ENCODE measurements around the gene COX5B.
"Not testable (repeated sequence)": the region's sequence is repeated elsewhere in the genome, so short reads cannot be mapped to it uniquely, and the experiment has no call there.

Gene COX5B, protein sequence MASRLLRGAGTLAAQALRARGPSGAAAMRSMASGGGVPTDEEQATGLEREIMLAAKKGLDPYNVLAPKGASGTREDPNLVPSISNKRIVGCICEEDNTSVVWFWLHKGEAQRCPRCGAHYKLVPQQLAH

DNA sequence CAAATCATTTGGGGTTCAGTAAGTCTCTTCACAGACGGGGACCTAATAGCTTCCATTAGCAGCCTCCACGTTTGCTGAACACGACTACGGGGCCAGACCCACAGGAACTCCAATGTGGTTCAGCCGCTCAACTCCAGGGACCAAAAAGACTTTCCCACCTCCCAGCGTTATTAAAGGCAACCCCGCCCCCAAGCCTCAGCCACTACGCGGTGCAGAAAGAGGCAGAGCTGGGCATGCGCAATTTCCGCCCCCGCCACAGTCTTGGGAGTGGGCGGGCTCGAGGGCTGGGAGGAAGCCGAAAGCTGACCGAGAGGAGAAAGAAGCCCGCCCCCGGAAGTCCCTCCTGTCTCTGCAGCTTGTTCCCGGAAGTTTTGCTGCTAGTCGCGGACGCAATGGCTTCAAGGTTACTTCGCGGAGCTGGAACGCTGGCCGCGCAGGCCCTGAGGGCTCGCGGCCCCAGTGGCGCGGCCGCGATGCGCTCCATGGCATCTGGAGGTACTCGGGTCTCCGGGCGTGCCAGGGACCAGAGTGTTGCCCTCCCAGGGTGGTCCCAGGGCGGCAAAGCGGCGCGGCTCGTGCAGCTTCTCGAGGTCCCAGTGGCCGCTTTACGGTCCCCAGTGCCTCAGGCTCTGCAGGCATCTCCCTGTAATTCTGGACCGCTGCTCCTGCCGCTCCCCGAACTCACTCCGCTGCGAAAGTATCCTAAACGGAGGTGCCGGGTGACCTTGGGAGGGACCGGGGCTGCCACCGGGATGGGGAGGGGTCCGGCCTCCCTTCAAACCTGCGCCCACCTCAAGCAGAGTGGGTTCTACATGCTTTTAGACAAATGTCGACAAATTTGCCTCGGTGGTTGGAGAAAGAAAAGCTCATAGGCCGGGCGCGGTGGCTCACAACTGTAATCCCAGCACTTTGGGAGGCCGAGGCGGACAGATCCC is at the start of gene COX5B:
Gene COX5B (plus strand): TSS at position 368 of the 935 bp plus-strand sequence. CDS start 25 bp downstream, at position 393.
- peak; percentile 99 for DNase-seq

DNA sequence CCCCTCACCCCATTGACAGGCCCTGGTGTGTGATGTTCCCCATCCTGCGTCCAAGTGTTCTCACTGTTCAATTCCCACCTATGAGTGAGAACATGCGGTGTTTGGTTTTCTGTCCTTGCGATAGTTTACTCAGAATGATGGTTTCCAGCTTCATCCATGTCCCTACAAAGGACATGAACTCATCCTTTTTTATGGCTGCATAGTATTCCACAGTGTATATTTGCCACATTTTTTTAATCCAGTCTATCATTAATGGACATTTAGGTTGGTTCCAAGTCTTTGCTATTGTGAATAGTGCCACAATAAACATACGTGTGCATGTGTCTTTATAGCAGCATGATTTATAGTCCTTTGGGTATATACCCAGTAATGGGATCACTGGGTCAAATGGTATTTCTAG is 49.7 kb upstream of the COX5B start:
- not testable (repeated sequence) for DNase-seq

DNA sequence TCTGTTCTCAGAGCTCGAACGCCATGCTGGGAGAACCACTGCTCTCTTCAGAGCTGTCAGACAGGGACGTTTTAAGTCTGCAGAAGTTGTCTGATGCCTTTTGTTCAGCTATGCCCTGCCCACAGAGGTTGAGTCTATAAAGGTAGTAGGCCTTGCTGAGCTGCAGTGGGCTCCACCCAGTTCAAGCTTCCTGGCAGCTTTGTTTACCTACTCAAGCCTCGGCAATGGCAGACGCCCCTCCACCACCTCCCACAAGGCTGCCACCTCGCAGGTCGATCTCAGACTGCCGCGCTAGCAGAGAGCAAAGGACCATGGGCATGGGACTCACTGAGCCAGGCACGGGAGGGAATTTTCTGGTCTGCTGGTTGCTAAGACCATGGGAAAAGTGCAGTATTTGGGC is 44.3 kb upstream of the COX5B start:
- DNase-seq = not testable (repeated sequence)

DNA sequence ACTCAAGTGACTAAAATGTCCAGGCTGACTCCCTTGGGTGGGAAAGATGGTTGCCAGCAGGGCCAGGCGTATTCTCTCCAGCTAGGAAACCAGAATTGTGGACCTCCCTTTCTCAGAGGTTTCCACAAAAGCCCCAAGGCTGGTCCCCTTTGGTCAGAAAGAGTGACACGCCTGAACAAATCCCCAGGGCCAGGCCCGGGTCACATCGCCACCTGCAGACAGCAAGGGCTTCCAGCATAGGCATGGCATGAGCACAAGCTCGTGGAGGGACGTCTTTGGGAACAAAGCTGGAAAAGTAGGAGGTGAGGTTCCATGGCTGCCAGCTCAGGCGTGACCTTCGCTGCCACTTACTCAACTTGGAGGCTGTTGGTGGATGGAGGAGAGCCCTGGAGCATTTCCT is 40.8 kb upstream of the COX5B start:
- not testable (repeated sequence) for DNase-seq

DNA sequence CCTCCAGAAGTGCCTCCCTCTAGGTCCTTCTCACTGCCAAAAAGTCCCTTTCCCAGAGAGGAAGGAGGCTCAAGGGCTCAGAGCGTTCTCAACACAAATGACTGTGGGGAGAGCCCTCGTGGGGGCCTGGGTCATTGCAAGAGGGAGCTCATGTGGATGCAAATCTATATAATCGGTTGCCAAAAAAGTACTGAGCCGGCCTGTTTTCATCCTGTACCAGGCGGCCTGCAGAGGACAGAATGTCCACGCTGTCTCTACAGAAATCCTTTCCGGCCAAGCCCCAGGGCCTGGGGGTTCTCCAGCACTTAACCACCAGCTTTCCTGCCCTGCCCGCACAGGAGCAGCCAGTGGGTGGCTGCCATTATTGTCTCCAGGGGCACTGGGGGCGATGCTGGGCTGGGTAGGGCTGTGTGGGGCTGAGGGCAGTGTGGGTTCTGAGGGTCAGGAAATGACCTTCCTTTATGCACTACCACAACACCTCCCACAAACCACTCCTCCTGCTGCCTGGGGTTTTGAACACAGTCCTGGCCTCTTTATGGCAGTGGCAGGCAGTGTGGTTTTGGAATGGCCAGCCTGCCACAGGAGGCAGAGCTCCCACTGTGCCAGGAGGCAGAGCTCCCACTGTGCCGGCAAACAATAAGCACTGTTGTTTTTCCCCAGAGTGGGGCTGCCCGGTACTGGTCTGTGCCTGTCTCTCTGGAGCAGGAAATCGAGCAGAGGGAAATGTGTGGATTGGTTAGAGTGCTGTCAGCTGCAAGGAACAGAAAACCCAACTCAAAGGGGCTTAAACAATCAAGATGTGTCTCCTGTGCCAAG is 40.1 kb upstream of the COX5B start:
- DNase-seq = not testable (repeated sequence)

DNA sequence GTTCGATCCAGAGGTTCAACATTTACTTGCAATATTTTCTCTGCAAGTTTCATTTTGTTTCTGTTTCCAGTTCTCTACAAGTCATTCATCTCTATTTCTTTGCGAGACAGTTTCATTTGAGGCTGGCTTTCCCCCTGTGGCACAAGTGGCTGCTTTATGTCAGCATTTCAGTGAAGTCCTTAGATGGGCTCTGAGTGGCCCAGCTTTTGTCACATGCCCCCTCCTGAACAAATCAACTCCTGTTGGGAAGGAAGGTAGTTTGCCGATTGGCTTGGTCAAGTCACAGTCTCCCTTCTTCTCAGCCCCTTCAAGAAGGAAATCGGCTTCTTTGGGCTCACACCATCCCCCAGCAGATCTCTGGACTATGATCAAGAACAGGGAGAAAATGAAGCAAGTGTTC is 37.1 kb upstream of the COX5B start:
- peak; percentile 37 for DNase-seq

DNA sequence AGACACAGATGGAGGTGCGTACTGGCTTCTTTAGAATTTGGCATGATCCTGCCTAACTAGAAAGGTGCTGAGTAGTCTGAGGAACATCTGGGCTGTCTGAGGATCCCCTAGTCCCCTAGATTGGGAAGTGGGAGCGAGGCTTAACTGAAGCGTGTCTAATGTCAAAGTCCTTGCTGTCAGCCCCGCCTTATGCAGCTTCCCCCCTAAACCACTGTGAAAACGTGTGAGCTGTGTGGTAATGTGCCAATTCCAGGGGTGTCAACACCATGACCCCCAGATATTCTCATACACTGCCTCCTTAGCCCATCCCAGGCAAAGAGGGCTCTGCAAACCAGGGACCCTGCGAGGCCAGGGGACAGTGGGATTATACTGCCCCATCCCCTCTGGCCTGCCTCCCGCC is 34.0 kb upstream of the COX5B start:
- DNase-seq = not testable (repeated sequence)

DNA sequence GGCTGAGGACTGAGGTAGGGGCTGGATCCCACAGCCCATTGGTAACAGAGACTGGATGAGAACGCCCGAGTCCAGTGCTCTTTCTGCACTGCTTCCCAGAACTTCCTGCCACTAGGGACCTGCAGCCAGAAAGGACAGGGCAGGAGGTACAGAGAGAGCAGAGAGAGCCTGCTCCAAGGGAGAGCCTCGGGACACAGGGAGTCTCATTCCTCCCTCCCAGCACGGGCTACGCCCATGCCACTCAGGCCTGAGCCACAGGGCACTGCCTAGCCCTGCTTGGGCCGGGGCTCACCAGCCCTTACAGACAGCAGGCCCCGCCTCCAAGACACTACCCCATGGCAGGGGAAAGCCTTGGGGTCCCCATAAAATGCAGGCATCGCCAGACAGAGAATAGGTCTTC is 30.1 kb upstream of the COX5B start:
- DNase-seq = not testable (repeated sequence)

DNA sequence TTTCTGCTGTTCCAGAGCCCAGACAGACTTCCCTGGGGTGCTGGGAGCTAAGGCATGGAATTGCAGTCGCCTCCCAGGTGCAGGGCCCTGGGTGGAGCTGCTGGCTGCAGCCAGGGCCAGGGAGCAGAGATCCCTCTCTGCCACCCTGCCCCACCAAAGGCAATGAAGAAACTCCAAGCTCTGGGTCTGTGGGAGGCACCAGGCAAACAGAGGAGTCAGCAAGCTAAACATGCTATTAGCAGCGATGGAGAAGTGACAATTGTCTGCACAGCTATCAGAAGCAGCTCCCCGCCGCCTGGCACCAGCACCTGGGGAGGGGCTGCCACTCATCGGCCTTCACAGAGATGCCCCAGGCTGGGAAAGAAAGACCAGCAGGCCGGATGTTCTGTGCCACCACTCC is 28.0 kb upstream of the COX5B start:
- no peak for DNase-seq

DNA sequence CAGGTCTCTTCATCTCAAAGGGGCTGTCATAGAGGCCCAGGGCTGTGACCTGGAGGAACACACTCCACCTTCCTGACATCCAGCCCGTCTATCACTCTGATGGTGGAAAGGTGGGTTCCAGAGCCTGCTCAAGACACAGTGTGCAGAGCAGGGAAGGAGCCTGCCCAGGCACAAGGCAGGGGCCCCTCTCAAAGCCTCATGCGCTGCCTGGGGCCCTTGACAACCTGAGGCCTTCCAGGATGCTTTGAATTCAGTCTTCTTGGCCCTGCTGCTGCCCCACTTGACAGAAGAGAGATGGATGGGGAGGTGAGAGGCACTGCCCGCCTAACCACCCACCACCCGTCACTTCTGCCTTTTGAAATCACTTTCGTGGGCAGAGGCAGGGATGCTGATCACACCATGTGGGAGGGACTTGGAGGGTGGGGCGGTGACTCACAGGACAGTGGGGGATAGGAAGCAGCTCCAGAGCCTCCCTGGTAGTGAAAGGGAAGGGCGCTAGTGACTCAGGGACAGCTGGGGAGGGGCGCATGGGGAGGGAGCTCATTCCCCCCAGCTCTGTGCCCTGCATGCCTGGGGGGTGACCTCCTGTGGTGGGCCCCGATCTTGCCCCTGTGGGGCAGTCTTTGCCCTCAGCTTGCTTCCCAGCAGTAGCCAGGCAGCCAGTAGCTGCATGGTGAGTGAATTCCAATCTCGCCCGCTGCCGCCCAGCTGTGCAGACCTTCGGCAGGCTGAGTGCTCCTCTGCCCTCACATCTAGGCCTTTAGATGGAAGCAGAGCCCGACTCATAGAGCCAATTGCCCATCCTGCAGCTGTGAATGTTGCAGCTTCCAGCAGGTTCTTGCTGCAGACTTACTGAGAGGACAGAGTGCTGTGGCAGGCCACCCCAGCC is 26.7 kb upstream of the COX5B start:
- DNase-seq = peak; percentile 64

DNA sequence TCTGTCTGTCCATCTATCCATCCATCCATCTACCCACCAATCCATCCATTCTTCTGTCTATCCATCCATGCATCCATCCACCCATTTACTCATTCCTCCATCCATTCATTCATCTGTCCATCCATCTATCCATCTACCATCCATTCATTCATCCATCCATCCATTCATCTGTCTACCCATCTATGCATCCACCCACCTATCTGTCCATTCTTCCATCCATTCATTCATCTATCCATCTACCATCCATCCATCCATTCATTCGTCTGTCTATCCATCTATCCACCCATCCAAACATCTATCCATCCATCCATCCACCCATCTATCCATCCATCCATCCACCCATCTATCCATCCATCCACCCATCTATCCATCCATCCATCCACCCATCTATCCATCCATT is 25.4 kb upstream of the COX5B start:
- not testable (repeated sequence) for DNase-seq

DNA sequence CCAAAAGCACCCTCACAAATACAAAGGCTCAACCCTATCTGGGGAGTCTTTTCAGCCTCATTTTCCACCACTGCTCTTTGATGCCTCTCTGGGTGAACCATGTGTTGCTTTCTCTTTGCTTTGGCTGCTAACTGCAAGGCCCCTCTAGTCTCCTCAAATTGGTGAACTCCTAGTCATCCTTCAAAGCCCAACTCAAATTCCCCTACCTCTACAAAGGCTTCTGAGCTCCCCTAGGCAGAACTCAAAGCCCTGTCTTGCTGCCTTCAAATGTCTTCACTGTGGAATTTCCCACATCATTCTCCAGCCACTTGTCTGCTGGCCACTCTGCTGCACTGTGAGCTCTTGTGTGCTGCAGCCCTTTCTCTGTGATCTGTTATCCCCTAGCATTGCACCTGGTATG is 22.9 kb upstream of the COX5B start:
- DNase-seq = not testable (repeated sequence)

DNA sequence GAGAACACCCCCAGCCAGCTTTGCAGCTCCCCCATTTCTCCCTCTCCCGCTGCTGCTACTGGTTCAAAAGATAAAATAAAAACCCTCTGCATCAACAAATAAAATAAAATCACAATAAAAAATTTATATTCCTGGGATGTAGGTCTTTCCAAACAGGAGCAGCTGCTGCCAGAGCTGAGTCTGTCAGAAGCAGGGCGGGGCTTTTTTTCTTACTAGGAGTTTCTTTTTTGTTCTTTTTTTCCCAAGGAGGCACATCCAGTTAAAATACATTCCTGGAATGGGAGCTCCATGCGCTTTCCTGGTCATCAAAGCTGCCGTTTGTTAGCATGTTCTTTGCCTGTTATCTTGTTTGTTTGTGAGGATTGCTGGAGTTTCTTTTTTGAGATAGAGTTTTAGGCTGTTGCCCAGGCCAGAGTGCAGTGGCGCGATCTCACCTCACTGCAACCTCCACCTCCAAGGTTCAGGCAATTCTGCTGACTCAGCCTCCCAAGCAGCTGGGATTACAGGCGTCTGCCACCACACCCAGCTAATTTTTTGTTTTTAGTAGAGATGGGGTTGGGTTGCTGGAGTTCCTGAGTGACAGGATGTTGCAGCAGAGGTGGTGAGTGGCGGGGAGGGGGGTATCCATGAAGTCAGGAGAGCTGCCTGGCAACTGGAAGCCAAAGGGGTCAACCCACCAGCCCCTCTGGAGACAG is 20.4 kb upstream of the COX5B start:
- not testable (repeated sequence) for DNase-seq

DNA sequence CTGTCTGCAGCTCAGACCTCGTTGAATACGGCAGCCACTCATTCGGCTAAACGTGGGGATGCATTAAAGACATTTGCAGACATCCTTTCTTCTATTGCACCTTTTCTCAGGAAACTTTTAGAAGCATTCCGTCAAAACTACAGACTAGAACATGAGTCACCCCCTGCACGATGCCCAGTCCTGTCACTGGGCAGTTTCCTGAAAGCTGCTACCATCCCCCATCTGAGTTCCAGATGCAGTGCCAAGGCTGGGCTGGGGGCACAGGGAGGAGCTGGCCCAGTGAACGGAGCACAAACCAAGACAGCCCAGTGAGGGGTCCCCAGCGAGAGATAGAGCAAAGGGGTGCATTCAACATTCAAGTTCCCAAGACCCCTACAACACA is 19.8 kb upstream of the COX5B start:
- DNase-seq = not testable (repeated sequence)

DNA sequence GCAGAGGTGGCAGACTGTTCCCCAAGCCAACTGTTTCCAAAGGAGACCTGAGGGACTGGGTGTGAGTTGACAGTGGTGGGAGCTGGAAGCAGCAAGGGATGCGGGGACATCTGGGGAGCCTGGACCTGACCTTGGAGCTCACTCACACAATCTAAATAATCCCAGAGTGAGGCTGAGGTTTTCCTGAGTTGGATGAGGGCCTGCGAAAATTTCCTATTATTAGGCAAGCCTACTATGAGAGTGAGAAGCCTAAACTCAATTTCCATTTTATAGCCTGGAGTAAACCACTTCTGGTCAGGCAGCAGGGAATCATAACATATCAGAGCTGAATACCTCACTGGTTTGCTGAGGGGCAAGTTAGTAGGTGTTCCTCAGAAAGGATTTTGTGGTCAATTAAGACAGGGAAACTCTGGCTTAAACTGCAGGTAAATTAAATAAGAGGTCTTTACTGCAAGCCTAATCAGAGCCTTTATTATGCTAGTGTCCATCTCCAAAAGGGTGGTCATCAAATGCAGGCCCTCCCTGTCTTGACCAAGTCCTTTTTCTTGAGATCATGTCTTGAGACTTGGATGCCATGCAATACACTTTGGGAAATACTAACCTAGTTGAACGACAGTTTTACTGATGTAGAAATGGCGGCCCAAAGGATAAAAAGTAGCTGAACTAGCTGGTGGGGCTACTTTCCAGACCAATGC is 1.7 kb upstream of the COX5B start:
- no peak for DNase-seq

DNA sequence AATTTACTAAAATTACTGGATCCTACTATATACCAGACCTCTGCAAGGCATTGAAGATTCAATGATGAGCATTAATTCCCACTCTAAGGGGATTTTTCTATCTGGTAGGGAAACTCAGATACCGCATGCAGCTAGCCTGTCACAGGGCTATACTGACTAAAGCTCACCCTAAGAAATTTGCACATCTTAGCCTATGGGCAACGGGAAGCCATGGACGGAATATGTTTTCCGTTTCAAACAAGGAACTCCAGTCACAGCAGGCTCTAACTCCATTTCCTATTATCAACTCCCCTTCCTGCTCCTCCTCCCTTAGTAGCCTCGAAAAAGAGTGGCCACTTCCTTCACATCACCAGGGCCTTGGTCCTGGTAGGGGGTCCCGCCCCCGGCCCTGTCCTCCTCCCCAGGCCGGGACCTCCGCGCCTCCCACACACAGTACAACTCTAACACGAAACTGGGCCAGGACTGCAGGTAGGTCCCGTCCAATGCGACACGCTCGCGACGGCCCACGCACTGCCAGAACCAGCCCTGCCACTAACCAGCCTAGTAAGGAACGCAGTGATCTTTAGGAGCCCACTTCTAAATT is 659 bp upstream of the COX5B start:
- peak; percentile 67 for DNase-seq

DNA sequence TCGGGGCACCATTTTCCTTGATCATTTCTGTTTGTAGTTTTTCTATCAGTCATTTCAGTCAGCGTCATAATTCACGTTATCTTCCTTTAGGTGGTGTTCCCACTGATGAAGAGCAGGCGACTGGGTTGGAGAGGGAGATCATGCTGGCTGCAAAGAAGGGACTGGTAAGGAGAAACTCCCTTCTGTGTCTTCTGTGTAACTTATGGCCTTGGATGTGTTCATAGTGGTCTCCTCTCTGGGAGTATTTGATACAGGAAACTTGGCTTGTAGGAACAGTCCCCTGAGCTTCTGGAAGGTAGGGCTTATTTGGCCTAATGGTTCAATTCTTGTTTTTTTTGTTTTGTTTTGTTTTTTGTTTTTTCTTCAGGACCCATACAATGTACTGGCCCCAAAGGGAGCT is 1.1 kb downstream of the COX5B start:
- DNase-seq = no peak

DNA sequence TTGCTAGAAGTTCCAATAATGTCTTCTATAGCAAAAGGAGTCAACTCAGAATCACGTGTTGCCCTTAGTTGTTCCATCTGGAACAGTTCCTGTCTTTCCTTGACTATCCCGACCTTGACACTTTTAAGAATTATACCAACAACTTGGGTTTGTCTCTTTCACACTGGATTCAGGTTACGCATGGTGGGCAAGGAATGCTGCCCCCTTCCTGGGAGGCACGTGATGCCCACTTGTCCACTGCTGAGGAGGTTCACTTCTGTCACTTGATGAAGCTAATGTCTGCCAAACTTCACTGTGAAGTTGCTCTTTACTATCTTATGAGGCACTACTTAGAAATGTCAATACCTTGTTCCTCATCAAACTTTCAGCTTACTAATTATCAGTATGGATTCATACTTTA is 5.3 kb downstream of the COX5B start:
- DNase-seq = no peak

DNA sequence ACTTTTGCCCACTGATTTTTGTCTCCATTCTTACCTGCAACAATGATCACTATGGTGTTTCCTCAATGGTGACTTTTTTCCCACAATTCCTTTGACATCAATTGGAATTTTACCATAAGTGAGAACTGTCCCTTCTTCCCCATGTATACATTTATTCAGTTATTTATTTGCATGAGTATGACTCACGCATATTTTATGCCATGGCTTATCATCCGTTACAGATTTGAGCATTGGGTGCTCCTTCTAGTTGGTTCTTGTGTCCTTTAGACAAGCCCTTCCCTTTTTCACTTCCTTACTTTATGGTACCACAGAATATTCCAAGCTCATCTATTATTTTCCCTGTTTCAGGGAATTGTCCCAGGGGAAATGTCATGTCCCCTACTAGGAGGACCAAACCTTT is 7.6 kb downstream of the COX5B start:
- no peak for DNase-seq

DNA sequence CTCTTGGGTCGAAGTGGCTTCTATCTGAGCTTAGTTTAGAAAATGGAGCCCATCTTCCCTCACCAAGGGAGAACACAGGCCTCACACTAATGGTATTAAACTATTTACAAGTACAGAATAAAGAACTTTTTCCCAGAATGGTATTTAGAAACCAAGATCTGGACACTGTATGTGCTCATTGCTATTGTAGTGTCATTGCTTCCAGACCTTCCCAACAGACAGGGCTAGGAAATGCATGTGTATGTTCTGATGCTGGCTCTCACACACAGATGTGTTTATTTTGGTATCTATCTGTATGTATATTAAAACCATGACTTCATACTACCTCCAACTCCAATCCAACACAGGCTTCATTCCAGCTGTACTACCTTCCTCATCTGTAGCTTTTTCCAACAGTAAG is 8.0 kb downstream of the COX5B start:
- DNase-seq = no peak

DNA sequence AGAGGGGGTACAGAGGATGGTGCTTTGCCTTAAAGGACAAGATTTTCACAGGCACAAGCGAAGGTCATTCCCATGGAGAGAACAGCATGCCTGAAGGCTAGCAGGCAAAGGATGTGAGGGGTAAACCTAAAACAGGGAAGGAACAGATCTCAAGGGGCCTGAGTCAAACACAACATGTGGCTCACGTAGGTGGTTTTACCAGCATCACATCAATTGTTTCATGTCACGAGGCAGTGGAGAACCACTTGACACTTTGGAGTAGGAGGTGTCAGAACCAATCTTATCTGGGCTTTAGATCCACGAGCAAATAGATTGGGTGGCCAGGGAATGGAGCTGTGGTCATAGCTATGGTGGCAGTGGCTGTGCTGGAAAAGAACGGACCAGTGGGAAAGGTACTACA is 8.4 kb downstream of the COX5B start:
- no peak for DNase-seq
